Measurements from ENCODE around the gene PCDHGA2.
A peak's percentile ranks its signal among the peaks of the same experiment; 100 is the strongest.

- TF ChIP-seq CTCF (IDR thresholded peaks at IDR 0.05) (peak in 10 of 12 donors; percentile 28 to 58 (median 48)), POLR2A (IDR thresholded peaks at IDR 0.05) (no peak)
Observed at GRCh38 chr5:141359790-141360426, 21.3 kb downstream of the PCDHGA2 start, which contains the start of gene PCDHGB2.

All from heart left ventricle (tissue), 13 donors.